GM19043 (cell line): ENCODE data around the gene WHRN.

Experiments
- ATAC-seq: cut with Tn5 transposase; IDR thresholded peaks from one replicate; pipeline ENCODE4 v1.9.1; 2021; ENCODE audit warnings: low read depth; ENCODE audit not compliant: unreplicated experiment

WHRN gene

GRCh38 chr9:114474425-114474824 lies 30.8 kb downstream of the WHRN start:
- no peak for ATAC-seq

GRCh38 chr9:114473447-114473801 lies 31.8 kb downstream of the WHRN start:
- no peak for ATAC-seq

- ATAC-seq = no peak
Observed at GRCh38 chr9:114472765-114473446, 32.4 kb downstream of the WHRN start.

GRCh38 chr9:114471157-114471556 lies 34.1 kb downstream of the WHRN start:
- ATAC-seq = no peak

GRCh38 chr9:114470581-114470980 lies 34.7 kb downstream of the WHRN start:
- no peak for ATAC-seq

- ATAC-seq = no peak
Observed at GRCh38 chr9:114470121-114470520, 35.2 kb downstream of the WHRN start.

- ATAC-seq = no peak
Observed at GRCh38 chr9:114469091-114469853, 36.0 kb downstream of the WHRN start.

- ATAC-seq = no peak
Observed at GRCh38 chr9:114467910-114468309, 37.4 kb downstream of the WHRN start.

GRCh38 chr9:114467226-114467750 lies 38.0 kb downstream of the WHRN start:
- ATAC-seq = no peak

- no peak for ATAC-seq
Observed at GRCh38 chr9:114465906-114466900, 39.1 kb downstream of the WHRN start.

- ATAC-seq = no peak
Observed at GRCh38 chr9:114465417-114465816, 39.9 kb downstream of the WHRN start.

- no peak for ATAC-seq
Observed at GRCh38 chr9:114464281-114465051, 40.8 kb downstream of the WHRN start.

- no peak for ATAC-seq
Observed at GRCh38 chr9:114462791-114463190, 42.5 kb downstream of the WHRN start.

GRCh38 chr9:114461468-114461867 lies 43.8 kb downstream of the WHRN start:
- ATAC-seq = no peak

GRCh38 chr9:114460513-114461199 lies 44.6 kb downstream of the WHRN start:
- ATAC-seq = no peak

- no peak for ATAC-seq
Observed at GRCh38 chr9:114459464-114459863, 45.8 kb downstream of the WHRN start.

- ATAC-seq = no peak
Observed at GRCh38 chr9:114456929-114457328, 48.3 kb downstream of the WHRN start.

GRCh38 chr9:114454652-114455051 lies 50.6 kb downstream of the WHRN start:
- no peak for ATAC-seq
